Mucosa of descending colon (tissue), 3 donors: Measurements from ENCODE around the gene PTBP2. TPM values are rescaled to one million over a fixed set of nuclear protein-coding genes. Genes with fewer than 3 reads are reported as not detected.

Experiments used
- ATAC-seq: fragments of 200-7000 bp; cut with Tn5 transposase; one replicate; pipeline ENCODE4 v1.9.1; 2020; ENCODE audit warnings: mild to moderate bottlenecking, moderate library complexity
- DNase-seq, 3 donors: peaks; one replicate each; pipeline ENCODE4 v3.0.0-alpha.2; 2020
- H3K36me3 ChIP-seq: fragments of 200-600 bp; one replicate; pipeline ENCODE4 v1.8.0; 2021; ENCODE audit warnings: low read depth, mild to moderate bottlenecking
- H3K4me1 ChIP-seq: fragments of 200-600 bp; one replicate; pipeline ENCODE4 v1.8.0; 2021; ENCODE audit warnings: low read depth, mild to moderate bottlenecking
- H3K4me3 ChIP-seq: fragments of 200-600 bp; one replicate; pipeline ENCODE4 v1.8.0; 2021; ENCODE audit warnings: mild to moderate bottlenecking
- H3K9me3 ChIP-seq: fragments of 200-600 bp; one replicate; pipeline ENCODE4 v1.8.0; 2021; ENCODE audit warnings: mild to moderate bottlenecking
- intact Hi-C, 2 donors: fragments of 100-400 bp; cut with DNase I in 1 of 2; cut with micrococcal nuclease in 1 of 2; formaldehyde crosslinking; loops; one replicate each; pipeline versions ENCODE4 v1.11.0 to v1.11.1; 2022; cut with DNase I, micrococcal nuclease
- total RNA-seq, 3 donors: library from RNA; stranded (reverse); fragmentation: NEBNext Ultra II Directional in 2 of 3; extraction: Animal tissue kit (Norgen Biotek cat#: 25700) in 2 of 3; gene quantifications; one replicate each; pipeline versions ENCODE4 v1.2.1 to v1.2.4, GENCODE V29; 2021 to 2023
- TF ChIP-seq, protein P1 (sequence below): fragments of 200-600 bp; IDR thresholded peaks from one replicate; pipeline ENCODE4 v1.8.0; 2022; ENCODE audit warnings: antibody characterized with exemption, mild to moderate bottlenecking
- donor health status: DM: no; HTN: no; CAD: no; lungs with moderate emphysema.
- donor health status: DM: no; HTN: no; CAD: no.
- donor health status: DM: no; HTN: yes; CAD: no.

PTBP2 gene
- total RNA-seq, 3 donors from 2014 or later, result 12.0 to 69.3 (median 15.9) TPM

DNA sequence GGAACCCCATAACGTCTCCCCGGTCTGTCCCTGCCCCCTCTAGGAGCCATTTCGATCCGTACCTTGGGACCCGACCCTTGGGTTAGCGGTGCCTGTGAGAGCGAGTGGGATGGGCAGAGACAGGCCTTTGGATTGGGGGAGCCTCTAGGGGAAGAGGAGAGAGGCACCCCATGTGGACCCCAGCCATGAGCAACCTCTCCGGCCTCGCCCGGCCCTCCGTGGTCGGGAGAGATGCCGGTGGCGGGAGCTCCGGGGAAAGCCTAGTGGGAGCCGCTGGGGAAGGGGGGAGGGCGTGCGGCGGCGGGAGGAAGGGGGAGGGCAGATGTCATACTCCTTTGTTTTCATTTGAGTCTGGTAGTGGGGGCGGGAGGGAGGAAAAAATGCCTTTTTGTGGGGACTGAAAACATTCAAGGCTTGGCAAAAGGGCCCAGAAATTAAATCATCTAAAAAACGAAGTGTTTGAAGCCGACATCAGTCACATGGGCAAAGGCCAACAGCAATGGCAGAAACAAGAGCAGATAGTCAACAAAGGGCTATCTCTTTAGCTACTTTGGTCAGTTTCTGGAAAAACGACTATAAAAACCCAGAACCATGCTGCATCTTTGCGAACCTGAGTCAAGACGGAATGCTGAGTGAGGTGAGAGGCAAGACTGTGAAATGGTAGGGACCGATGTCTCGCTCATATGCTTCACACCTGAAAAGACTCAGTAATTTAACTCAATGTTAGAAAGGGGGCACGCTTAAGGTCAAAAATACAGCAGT is 758 bp downstream of the PTBP2 start:
- intact Hi-C loops, result no loop called here
- DNase-seq, result peak; percentile 62 to 80 (median 75)
- H3K4me1 ChIP-seq, result peaks cover 8% of the 10 kb centered on the region
- H3K36me3 ChIP-seq, result no peaks in the 10 kb centered on the region
- peak; percentile 73 for ATAC-seq
- TF ChIP-seq, protein P1, sequence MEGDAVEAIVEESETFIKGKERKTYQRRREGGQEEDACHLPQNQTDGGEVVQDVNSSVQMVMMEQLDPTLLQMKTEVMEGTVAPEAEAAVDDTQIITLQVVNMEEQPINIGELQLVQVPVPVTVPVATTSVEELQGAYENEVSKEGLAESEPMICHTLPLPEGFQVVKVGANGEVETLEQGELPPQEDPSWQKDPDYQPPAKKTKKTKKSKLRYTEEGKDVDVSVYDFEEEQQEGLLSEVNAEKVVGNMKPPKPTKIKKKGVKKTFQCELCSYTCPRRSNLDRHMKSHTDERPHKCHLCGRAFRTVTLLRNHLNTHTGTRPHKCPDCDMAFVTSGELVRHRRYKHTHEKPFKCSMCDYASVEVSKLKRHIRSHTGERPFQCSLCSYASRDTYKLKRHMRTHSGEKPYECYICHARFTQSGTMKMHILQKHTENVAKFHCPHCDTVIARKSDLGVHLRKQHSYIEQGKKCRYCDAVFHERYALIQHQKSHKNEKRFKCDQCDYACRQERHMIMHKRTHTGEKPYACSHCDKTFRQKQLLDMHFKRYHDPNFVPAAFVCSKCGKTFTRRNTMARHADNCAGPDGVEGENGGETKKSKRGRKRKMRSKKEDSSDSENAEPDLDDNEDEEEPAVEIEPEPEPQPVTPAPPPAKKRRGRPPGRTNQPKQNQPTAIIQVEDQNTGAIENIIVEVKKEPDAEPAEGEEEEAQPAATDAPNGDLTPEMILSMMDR, result no peak
- no peaks in the 10 kb centered on the region for H3K9me3 ChIP-seq
- peak overlapping the region; percentile 63 for H3K4me3 ChIP-seq

DNA sequence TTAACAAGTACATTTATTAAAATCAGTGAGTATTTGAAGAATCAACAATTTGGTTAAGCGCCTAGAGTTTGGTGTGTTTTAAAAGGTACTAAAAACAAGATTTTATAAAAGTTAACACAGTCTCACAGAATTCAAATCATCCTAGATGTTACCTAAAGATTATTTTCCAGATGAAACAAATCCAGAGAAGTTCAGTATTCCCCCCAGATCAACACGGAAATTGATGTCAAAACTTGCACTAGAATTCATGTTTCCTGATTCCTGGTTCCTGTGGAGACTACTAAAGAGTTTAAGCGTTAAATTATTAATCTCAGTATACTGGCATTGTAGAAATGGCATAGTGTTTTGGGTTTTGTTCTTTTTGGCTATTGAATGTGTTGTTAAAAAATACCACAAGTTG is 1.4 kb downstream of the PTBP2 start:
- peaks cover 8% of the 10 kb centered on the region for H3K4me1 ChIP-seq
- no peaks in the 10 kb centered on the region for H3K9me3 ChIP-seq
- intact Hi-C loops, result no loop called here
- DNase-seq, result no peak
- H3K4me3 ChIP-seq, result no peak overlapping the region
- no peak for ATAC-seq
- TF ChIP-seq, protein P1, result no peak
- H3K36me3 ChIP-seq, result no peaks in the 10 kb centered on the region

DNA sequence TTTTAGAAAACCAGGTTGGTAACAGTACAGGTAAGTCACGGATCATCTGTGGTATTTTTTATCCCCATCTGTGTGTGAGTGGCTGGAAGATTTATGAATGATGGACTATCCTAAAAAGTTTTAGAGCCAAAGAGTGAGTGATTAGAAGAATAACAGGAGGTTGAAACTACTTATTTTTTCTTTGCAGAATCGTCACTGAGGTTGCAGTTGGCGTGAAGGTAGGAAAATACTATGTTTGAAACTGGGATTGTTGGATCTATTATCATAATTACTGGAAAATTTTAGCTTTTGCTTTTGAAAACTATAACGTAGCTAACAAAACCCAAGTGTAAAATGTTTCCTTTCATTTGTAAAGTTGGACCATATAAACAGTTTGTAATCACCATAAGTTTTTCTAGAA is 1.8 kb downstream of the PTBP2 start:
- intact Hi-C loops, result no loop called here
- DNase-seq (no peak), ATAC-seq (no peak)
- H3K9me3 ChIP-seq, result no peaks in the 10 kb centered on the region
- no peaks in the 10 kb centered on the region for H3K36me3 ChIP-seq
- TF ChIP-seq, protein P1, result no peak
- peaks cover 8% of the 10 kb centered on the region for H3K4me1 ChIP-seq
- no peak overlapping the region for H3K4me3 ChIP-seq

DNA sequence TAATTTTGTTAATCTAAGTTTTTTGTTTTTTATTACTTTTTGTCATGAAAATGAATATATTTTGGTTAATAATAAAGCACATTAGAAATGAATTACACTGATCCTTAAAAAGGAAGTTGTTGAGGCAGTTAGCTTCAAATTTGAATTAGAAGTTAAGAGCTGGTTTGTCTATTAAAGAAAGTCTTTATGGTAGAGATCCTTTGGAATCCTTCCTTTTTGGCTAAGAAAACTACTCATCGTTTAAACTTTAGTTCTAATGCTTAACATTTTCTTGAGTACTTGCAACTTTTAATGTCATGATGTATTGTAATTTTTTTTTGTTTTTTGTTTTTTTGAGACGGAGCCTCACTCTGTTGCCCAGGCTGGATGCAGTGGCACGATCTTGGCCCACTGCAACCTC is 2.4 kb downstream of the PTBP2 start:
- intact Hi-C loops, result no loop called here
- H3K4me3 ChIP-seq, result no peak overlapping the region
- no peak for DNase-seq
- no peak for ATAC-seq
- TF ChIP-seq, protein P1, result no peak
- no peaks in the 10 kb centered on the region for H3K9me3 ChIP-seq
- H3K36me3 ChIP-seq, result no peaks in the 10 kb centered on the region
- H3K4me1 ChIP-seq, result peaks cover 8% of the 10 kb centered on the region

DNA sequence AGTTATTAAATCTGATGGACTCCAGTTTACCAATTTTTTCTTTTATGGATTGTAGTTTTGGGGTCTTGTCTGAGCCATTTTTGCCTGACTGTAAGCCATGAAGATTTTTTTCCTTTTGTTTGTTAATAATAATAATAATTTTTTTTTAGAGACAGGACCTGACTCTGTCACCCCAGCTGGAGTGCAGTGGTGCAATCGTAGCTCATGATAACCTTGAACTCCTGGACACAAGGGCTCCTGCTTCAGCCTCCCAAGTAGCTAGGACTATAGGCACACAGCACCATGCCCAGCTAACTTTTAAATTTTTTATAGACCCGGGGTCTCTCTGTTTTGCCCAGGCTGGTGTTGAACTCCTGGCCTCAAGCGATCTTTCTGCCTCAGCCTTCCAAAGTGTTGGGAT is 6.3 kb downstream of the PTBP2 start:
- H3K4me3 ChIP-seq, result no peak overlapping the region
- H3K9me3 ChIP-seq, result no peaks in the 10 kb centered on the region
- no peaks in the 10 kb centered on the region for H3K4me1 ChIP-seq
- ATAC-seq (no peak), DNase-seq (no peak)
- TF ChIP-seq, protein P1, result no peak
- no peaks in the 10 kb centered on the region for H3K36me3 ChIP-seq
- intact Hi-C loops, result no loop called here
